HG03439 (cell line): Measurements from ENCODE around the gene GALNT17.
"Not testable (repeated sequence)": the region's sequence is repeated elsewhere in the genome, so short reads cannot be mapped to it uniquely, and the experiment has no call there.

Source experiments
- ATAC-seq: cut with Tn5 transposase; IDR thresholded peaks from one replicate; pipeline ENCODE4 v1.9.1; 2021; ENCODE audit warnings: mild to moderate bottlenecking, moderate library complexity; ENCODE audit not compliant: unreplicated experiment

The GALNT17 gene

GRCh38 chr7:71229148-71229547 lies 97.2 kb downstream of the GALNT17 start:
- ATAC-seq: no peak

GRCh38 chr7:71229699-71230098 lies 97.8 kb downstream of the GALNT17 start:
- no peak for ATAC-seq

GRCh38 chr7:71235253-71235652 lies 103.3 kb downstream of the GALNT17 start:
- no peak for ATAC-seq

GRCh38 chr7:71236230-71237105 lies 104.5 kb downstream of the GALNT17 start:
- no peak for ATAC-seq

GRCh38 chr7:71237945-71238344 lies 106.0 kb downstream of the GALNT17 start:
- ATAC-seq: no peak

- ATAC-seq: no peak
These were observed 106.8 kb downstream of the GALNT17 start for GRCh38 chr7:71238581-71239295.

- ATAC-seq: no peak
These were observed 107.8 kb downstream of the GALNT17 start for GRCh38 chr7:71239586-71240268.

GRCh38 chr7:71243736-71244410 lies 111.9 kb downstream of the GALNT17 start:
- ATAC-seq: no peak

GRCh38 chr7:71245038-71245437 lies 113.1 kb downstream of the GALNT17 start:
- no peak for ATAC-seq

GRCh38 chr7:71251706-71252105 lies 119.8 kb downstream of the GALNT17 start:
- no peak for ATAC-seq

- no peak for ATAC-seq
These were observed 122.8 kb downstream of the GALNT17 start for GRCh38 chr7:71254751-71255150.

GRCh38 chr7:71255537-71256178 lies 123.7 kb downstream of the GALNT17 start:
- no peak for ATAC-seq

GRCh38 chr7:71261066-71261465 lies 129.1 kb downstream of the GALNT17 start:
- no peak for ATAC-seq

GRCh38 chr7:71262834-71263233 lies 130.9 kb downstream of the GALNT17 start:
- ATAC-seq: not testable (repeated sequence)

- no peak for ATAC-seq
These were observed 132.1 kb downstream of the GALNT17 start for GRCh38 chr7:71264005-71264404.

GRCh38 chr7:71266912-71267311 lies 135.0 kb downstream of the GALNT17 start:
- ATAC-seq: no peak

GRCh38 chr7:71267734-71268469 lies 136.0 kb downstream of the GALNT17 start:
- no peak for ATAC-seq

GRCh38 chr7:71270558-71270957 lies 138.6 kb downstream of the GALNT17 start:
- no peak for ATAC-seq

GRCh38 chr7:71271203-71271602 lies 139.3 kb downstream of the GALNT17 start:
- no peak for ATAC-seq
